ENCODE results near the gene GATA1. TPM values are rescaled to one million over a fixed set of nuclear protein-coding genes. Genes with fewer than 3 reads are reported as not detected.

The GATA1 gene
- under 1 TPM in 1 of 2 donors, not detected in 1; 0.20 TPM for total RNA-seq

DNA sequence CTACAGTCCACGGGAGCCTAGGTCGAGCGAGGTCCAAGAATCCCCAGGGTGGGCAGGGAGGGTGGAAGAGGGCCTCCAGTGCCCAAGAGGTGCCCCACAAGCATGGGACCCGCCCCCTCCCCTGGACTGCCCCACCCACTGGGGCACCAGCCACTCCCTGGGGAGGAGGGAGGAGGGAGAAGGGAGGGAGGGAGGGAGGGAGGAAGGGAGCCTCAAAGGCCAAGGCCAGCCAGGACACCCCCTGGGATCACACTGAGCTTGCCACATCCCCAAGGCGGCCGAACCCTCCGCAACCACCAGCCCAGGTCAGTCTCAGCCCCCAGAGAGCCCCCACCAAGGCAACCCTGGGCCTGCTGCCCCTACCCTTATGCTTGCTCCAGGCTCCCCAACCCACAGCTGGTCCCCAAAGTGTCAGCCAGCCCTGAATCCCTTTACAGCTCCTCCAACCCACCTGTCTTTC is at the start of gene GATA1:
Gene GATA1 (plus strand): TSS at position 250 of the 460 bp plus-strand sequence. CDS start 4,520 bp downstream, outside the sequence.
- H3K27ac ChIP-seq = no peak within 1 kb of the TSS
- H3K4me3 ChIP-seq = no peak within 1 kb of the TSS

DNA sequence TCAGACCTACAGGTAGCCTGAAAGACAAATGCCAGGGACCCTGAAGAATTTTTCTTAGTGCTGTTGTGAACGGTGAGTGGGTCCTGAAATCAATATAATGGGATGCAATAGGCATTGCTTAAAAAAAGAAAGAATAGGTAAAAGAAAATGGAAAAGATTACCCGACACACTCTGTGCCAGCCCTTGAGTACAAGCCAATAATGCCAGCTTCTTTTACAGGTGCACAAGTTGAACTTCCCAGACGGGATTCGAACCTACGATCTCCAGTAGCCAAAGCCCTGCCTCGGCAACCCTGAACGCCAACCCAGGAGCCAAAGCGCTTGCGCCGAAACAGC is 49.5 kb upstream of the GATA1 start:
- H3K4me3 ChIP-seq = peak overlapping the region; percentile 17 to 61
- no peaks in the 10 kb centered on the region for H3K27me3 ChIP-seq
- TF ChIP-seq, protein P1, sequence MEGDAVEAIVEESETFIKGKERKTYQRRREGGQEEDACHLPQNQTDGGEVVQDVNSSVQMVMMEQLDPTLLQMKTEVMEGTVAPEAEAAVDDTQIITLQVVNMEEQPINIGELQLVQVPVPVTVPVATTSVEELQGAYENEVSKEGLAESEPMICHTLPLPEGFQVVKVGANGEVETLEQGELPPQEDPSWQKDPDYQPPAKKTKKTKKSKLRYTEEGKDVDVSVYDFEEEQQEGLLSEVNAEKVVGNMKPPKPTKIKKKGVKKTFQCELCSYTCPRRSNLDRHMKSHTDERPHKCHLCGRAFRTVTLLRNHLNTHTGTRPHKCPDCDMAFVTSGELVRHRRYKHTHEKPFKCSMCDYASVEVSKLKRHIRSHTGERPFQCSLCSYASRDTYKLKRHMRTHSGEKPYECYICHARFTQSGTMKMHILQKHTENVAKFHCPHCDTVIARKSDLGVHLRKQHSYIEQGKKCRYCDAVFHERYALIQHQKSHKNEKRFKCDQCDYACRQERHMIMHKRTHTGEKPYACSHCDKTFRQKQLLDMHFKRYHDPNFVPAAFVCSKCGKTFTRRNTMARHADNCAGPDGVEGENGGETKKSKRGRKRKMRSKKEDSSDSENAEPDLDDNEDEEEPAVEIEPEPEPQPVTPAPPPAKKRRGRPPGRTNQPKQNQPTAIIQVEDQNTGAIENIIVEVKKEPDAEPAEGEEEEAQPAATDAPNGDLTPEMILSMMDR (IDR thresholded peaks at IDR 0.05) = no peak
- no peaks in the 10 kb centered on the region for H3K9me3 ChIP-seq
- no peak for DNase-seq (ENCODE audit: low spot score)
- H3K36me3 ChIP-seq = no peaks in the 10 kb centered on the region
- peaks cover 0 to 5% of the 10 kb centered on the region in 2 donors for H3K4me1 ChIP-seq
- peak overlapping the region in 1 of 2 donors; percentile 26 for H3K27ac ChIP-seq

More for the DNA sequence above, at the start of gene GATA1:
- Histone ChIP-seq H3K36me3 (no peaks in the 10 kb centered on the region), H3K9me3 (no peaks in the 10 kb centered on the region), H3K4me1 (no peaks in the 10 kb centered on the region), H3K27me3 (no peaks in the 10 kb centered on the region)
- TF ChIP-seq, protein P1 (IDR thresholded peaks at IDR 0.05) = no peak
- DNase-seq (ENCODE audit: low spot score) = no peak

DNA sequence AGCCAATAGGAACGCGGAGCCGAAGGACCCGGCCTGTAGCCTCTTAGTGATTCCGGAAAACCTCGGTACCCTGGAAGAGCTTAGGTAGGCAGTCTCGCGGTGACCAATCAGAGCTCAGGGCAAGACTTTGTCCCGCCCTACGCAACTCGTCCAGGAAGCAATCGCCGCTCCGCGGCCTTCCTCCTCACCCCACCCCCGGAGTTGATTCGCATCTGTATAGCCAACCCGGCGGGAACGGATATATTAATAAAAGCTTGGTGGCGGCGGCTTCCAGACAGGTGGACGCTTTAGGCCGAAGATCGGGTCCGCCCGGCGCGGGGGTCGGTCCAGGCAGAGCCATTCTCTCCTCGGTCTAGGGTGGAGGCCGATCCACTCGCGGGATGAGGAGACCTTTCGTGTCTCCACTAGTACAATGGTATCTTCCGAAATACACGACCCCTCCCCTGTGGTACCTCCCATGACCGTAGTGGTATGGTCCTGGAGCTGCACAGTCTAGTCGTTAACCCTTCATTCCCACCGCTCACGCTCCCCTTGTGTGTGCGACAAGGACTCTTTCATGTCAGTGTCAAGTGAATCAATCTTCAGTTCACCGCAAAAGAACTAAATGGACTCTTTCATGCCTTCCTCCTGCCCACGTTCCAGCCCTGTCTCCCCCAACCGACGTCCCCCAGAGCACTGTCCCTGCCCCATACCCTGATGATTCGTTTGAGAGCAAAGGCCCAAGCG is 49.0 kb upstream of the GATA1 start:
- H3K9me3 ChIP-seq = no peaks in the 10 kb centered on the region
- peaks cover 0 to 5% of the 10 kb centered on the region in 2 donors for H3K4me1 ChIP-seq
- peak overlapping the region; percentile 82 to 88 for H3K27ac ChIP-seq
- peak overlapping the region; percentile 44 to 61 for H3K4me3 ChIP-seq
- no peaks in the 10 kb centered on the region for H3K36me3 ChIP-seq
- H3K27me3 ChIP-seq = no peaks in the 10 kb centered on the region
- peak; percentile 92 for DNase-seq (ENCODE audit: low spot score)
- TF ChIP-seq, protein P1 (IDR thresholded peaks at IDR 0.05) = no peak

DNA sequence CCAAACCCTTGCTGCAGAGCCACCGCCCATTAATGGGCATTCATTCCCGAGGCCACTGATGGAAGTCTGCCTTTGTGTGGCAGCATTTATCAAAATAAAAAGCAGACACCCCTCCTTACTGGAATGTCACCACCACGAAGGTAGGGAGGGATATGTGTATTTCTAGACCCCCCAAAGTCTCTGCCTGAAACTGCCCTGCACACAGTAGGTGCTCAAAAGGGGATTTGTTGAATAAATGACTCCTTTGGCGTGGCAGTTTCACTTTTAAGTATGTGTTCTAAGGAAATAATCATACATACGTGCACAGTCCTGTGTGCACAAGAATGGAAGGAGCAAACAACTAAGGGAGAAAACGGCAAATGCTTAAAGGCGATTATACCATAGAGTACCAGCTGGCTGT is 48.5 kb upstream of the GATA1 start:
- H3K27ac ChIP-seq = peak overlapping the region; percentile 82 to 88
- H3K36me3 ChIP-seq = no peaks in the 10 kb centered on the region
- H3K4me1 ChIP-seq = peaks cover 0 to 5% of the 10 kb centered on the region in 2 donors
- H3K9me3 ChIP-seq = no peaks in the 10 kb centered on the region
- no peaks in the 10 kb centered on the region for H3K27me3 ChIP-seq
- peak overlapping the region; percentile 44 to 61 for H3K4me3 ChIP-seq
- TF ChIP-seq, protein P1 (IDR thresholded peaks at IDR 0.05) = no peak
- DNase-seq (ENCODE audit: low spot score) = no peak

DNA sequence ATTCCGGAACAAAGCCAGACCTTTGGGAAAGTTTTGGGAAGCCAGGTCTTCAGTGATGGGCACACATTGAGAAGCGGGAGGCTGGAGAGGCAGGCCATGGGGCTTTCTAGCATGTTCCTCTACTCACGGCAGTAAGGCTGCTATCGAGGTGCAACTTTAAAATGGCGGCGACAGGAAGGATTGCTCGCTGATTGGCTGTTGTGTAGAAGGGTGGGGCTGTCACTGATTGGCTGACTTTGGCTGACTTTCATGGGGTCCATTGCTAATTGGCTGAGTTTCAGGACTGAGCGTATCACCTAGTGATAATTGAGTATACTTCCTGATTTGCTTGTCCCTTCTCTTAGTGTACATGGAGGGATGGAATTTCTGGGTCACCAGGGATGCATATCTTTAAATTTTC is 44.6 kb upstream of the GATA1 start:
- TF ChIP-seq, protein P1 (IDR thresholded peaks at IDR 0.05) = no peak
- Histone ChIP-seq H3K36me3 (no peaks in the 10 kb centered on the region), H3K4me3 (no peak overlapping the region), H3K4me1 (peaks cover 0 to 5% of the 10 kb centered on the region in 2 donors), H3K27ac (no peak overlapping the region), H3K27me3 (no peaks in the 10 kb centered on the region), H3K9me3 (no peaks in the 10 kb centered on the region)
- no peak for DNase-seq (ENCODE audit: low spot score)

Data from right atrium auricular region (tissue), 2 donors.